ENCODE data around the gene THSD7A.

The THSD7A gene

GRCh38 chr7:11428877-11429581 is 403.0 kb downstream of the THSD7A start:
- no peak overlapping the region for H3K27ac ChIP-seq
- no peaks in the 10 kb centered on the region for H3K36me3 ChIP-seq (ENCODE audit: control insufficient read depth, insufficient read depth, low read length)
- H3K4me2 ChIP-seq (ENCODE audit: low read length), result no peak overlapping the region
- no peak overlapping the region for H3K9ac ChIP-seq
- no peak overlapping the region for H3K4me3 ChIP-seq (ENCODE audit: low read depth, low read length)
- no peaks in the 10 kb centered on the region for H3K79me2 ChIP-seq
- no peak overlapping the region for H2AFZ ChIP-seq
- no peaks in the 10 kb centered on the region for H3K4me1 ChIP-seq
- no peaks in the 10 kb centered on the region for H3K27me3 ChIP-seq (ENCODE audit: control insufficient read depth, insufficient read depth, low read length)
- no peak for TF ChIP-seq CTCF (IDR thresholded peaks at IDR 0.05)
- H3K9me3 ChIP-seq (ENCODE audit: control insufficient read depth, low read length), result no peaks in the 10 kb centered on the region

- H3K9ac ChIP-seq, result no peak overlapping the region
Observed at GRCh38 chr7:11427686-11428273, 404.2 kb downstream of the THSD7A start.

GRCh38 chr7:11424006-11424405 is 408.0 kb downstream of the THSD7A start:
- Histone ChIP-seq H3K4me2 (ENCODE audit: low read length) (no peak overlapping the region), H3K27ac (no peak overlapping the region), H3K4me1 (no peaks in the 10 kb centered on the region), H3K27me3 (ENCODE audit: control insufficient read depth, insufficient read depth, low read length) (no peaks in the 10 kb centered on the region), H3K4me3 (ENCODE audit: low read depth, low read length) (no peak overlapping the region), H3K36me3 (ENCODE audit: control insufficient read depth, insufficient read depth, low read length) (no peaks in the 10 kb centered on the region), H3K9ac (no peak overlapping the region), H3K9me3 (ENCODE audit: control insufficient read depth, low read length) (no peaks in the 10 kb centered on the region), H2AFZ (no peak overlapping the region), H3K79me2 (no peaks in the 10 kb centered on the region)
- TF ChIP-seq CTCF (IDR thresholded peaks at IDR 0.05), result no peak

More at GRCh38 chr7:11427686-11428273, 404.2 kb downstream of the THSD7A start:
- no peaks in the 10 kb centered on the region for H3K9me3 ChIP-seq (ENCODE audit: control insufficient read depth, low read length)
- H3K27me3 ChIP-seq (ENCODE audit: control insufficient read depth, insufficient read depth, low read length), result no peaks in the 10 kb centered on the region
- no peak overlapping the region for H3K4me3 ChIP-seq (ENCODE audit: low read depth, low read length)
- no peak overlapping the region for H3K27ac ChIP-seq
- peak; percentile 69 for TF ChIP-seq CTCF (IDR thresholded peaks at IDR 0.05)
- no peak overlapping the region for H3K4me2 ChIP-seq (ENCODE audit: low read length)
- no peaks in the 10 kb centered on the region for H3K4me1 ChIP-seq
- H3K36me3 ChIP-seq (ENCODE audit: control insufficient read depth, insufficient read depth, low read length), result no peaks in the 10 kb centered on the region
- no peak overlapping the region for H2AFZ ChIP-seq
- no peaks in the 10 kb centered on the region for H3K79me2 ChIP-seq

- no peak overlapping the region for H3K4me3 ChIP-seq (ENCODE audit: low read depth, low read length)
- H3K4me2 ChIP-seq (ENCODE audit: low read length), result no peak overlapping the region
- H2AFZ ChIP-seq, result no peak overlapping the region
- no peak overlapping the region for H3K9ac ChIP-seq
- no peaks in the 10 kb centered on the region for H3K27me3 ChIP-seq (ENCODE audit: control insufficient read depth, insufficient read depth, low read length)
- H3K36me3 ChIP-seq (ENCODE audit: control insufficient read depth, insufficient read depth, low read length), result no peaks in the 10 kb centered on the region
- H3K4me1 ChIP-seq, result no peaks in the 10 kb centered on the region
- H3K27ac ChIP-seq, result no peak overlapping the region
- no peaks in the 10 kb centered on the region for H3K9me3 ChIP-seq (ENCODE audit: control insufficient read depth, low read length)
- no peak for TF ChIP-seq CTCF (IDR thresholded peaks at IDR 0.05)
- H3K79me2 ChIP-seq, result no peaks in the 10 kb centered on the region
Observed at GRCh38 chr7:11420049-11420448, 411.9 kb downstream of the THSD7A start.

All from parathyroid adenoma (tissue), 2 donors.